ENCODE data around the gene PIBF1.
"Not testable (repeated sequence)": the region's sequence is repeated elsewhere in the genome, so short reads cannot be mapped to it uniquely, and the experiment has no call there.

The PIBF1 gene, protein sequence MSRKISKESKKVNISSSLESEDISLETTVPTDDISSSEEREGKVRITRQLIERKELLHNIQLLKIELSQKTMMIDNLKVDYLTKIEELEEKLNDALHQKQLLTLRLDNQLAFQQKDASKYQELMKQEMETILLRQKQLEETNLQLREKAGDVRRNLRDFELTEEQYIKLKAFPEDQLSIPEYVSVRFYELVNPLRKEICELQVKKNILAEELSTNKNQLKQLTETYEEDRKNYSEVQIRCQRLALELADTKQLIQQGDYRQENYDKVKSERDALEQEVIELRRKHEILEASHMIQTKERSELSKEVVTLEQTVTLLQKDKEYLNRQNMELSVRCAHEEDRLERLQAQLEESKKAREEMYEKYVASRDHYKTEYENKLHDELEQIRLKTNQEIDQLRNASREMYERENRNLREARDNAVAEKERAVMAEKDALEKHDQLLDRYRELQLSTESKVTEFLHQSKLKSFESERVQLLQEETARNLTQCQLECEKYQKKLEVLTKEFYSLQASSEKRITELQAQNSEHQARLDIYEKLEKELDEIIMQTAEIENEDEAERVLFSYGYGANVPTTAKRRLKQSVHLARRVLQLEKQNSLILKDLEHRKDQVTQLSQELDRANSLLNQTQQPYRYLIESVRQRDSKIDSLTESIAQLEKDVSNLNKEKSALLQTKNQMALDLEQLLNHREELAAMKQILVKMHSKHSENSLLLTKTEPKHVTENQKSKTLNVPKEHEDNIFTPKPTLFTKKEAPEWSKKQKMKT

DNA sequence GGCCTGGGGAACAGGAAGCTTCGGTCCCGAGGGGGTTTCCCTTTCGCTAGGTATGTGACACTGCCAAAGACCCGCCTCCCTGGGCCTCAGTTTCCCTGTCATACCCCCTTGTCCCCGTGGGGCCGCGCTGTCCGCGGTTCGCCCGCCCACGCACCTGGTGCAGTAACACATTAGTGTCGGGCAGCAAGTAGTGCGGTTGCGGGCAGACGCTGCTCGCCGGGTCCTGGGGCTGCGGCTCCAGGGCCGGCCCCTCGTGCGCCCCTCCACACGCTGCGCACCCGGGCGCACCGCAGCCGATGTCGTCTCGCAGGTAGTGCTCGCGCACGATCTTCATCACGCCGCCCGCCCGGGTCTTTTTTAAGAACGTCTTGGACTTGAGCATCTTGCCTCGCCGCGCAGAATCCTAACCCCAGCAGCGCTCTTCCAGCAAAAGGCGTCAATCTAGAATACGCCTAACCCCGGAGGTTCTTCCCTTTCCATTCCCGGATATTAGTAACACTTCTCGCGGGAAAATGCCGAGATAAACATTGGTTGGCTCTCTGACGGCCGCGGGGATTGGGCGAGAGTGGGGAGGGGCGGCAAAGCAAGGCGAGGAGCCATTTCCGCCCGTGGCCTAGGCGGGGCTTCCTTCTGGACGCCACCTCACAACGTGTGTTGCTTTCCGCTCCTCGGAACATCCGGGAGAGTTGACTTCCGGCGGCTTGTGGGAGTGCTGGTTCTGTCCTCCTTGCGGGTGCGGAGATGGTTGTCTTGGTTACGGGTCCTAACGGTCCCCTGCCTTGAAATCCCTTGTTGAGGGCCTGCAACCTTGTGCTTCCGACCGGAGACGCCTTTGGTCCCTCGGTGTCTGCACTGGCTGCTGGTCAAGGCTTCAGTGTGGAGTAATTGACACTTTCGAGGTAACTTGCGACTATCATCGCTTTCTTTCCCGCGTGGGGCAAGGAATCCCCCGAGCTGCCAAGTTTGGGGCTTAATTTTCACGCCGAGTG is at the start of gene PIBF1, which contains the start of gene DIS3:
Gene PIBF1, plus strand, starts transcription at position 683 of the 989 bp plus-strand sequence. CDS start 1,337 bp downstream, outside the sequence.
Gene DIS3, minus strand, starts transcription at position 450 of the 989 bp plus-strand sequence. Its CDS starts 68 bp downstream, at position 382.
- Mint-ChIP-seq H3K36me3 (peaks cover 77% of the 10 kb centered on the region), H3K27ac (peak within 1 kb of the TSS; percentile 98), H3K9me3 (no peaks in the 10 kb centered on the region), H3K4me3 (peak within 1 kb of the TSS; percentile 96), H3K4me1 (peaks cover 38% of the 10 kb centered on the region)
- ATAC-seq (peak; percentile 98), DNase-seq (ENCODE audit: low spot score in 2 of 2) (peak; percentile 85 to 97)

DNA sequence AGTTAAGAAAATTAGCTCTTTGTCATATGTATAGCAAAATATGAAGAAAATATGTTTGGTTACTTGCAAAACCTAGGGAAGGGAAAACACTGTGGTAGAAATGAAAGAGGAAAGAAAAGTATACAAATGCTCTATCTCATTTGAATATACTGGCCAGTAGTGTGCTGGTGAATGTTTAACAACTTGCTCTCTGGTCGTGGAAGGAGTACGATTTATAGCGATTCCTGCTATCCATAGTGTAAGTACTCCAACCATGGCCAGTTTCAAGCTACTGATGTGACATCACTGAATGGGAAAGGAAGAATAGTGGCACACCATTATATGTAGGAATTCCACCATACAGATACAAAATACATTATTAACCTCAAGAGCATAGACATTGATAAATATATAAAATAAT is 44.9 kb upstream of the PIBF1 start:
- Mint-ChIP-seq H3K36me3 (peaks cover 68% of the 10 kb centered on the region), H3K9me3 (no peaks in the 10 kb centered on the region), H3K4me1 (peaks cover 6% of the 10 kb centered on the region), H3K27ac (no peak overlapping the region), H3K4me3 (no peak overlapping the region)
- DNase-seq (ENCODE audit: low spot score in 2 of 2) (no peak), ATAC-seq (no peak)

DNA sequence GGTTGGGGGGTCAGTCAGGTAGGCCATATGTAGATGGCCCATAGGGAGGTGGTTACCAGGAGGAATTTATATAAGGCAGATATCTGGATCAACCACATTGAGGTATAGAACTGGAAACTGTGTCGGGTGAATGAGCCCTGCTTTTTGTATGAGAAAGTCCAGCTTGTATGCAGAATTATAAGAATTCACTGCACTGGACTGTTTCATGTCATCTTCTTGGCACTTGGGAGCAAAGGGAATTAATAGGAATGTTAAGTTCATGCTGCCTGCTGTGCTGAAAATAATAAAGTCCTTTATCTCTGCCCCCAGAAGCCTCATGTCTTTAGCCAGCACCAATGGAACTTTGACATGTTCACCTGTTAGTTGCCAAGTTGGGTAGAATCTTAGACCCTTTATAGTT is 41.9 kb upstream of the PIBF1 start:
- H3K4me3 Mint-ChIP-seq = no peak overlapping the region

DNA sequence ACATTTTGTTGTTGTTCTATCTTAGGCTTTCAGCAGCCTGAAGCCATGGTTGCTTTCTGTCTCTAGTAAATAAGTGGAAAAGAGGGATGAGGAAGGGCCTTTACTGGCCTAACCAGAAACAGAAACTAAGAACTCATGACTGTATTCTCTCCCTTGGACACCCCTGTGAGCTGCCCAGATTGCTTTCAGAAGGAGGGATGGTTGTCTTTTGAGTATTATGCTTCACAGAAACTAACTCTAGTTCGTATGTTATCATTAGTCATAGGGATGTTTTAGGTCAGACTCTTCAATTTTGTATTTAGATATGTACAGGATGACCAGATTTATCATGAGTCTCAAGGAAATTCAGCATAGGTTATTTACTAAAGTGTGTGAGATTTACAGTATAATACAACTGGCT is 36.7 kb upstream of the PIBF1 start:
- peaks cover 78% of the 10 kb centered on the region for H3K36me3 Mint-ChIP-seq
- H3K4me3 Mint-ChIP-seq = no peak overlapping the region
- ATAC-seq = peak; percentile 86
- no peaks in the 10 kb centered on the region for H3K9me3 Mint-ChIP-seq
- peaks cover 23% of the 10 kb centered on the region for H3K4me1 Mint-ChIP-seq
- H3K27ac Mint-ChIP-seq = no peak overlapping the region
- DNase-seq (ENCODE audit: low spot score in 2 of 2) = no peak

More for the DNA sequence above, 41.9 kb upstream of the PIBF1 start:
- DNase-seq (ENCODE audit: low spot score in 2 of 2) (no peak), ATAC-seq (no peak)
- peak overlapping the region; percentile 4 for H3K27ac Mint-ChIP-seq
- H3K4me1 Mint-ChIP-seq = peaks cover 6% of the 10 kb centered on the region
- H3K9me3 Mint-ChIP-seq = no peaks in the 10 kb centered on the region
- peaks cover 69% of the 10 kb centered on the region for H3K36me3 Mint-ChIP-seq

DNA sequence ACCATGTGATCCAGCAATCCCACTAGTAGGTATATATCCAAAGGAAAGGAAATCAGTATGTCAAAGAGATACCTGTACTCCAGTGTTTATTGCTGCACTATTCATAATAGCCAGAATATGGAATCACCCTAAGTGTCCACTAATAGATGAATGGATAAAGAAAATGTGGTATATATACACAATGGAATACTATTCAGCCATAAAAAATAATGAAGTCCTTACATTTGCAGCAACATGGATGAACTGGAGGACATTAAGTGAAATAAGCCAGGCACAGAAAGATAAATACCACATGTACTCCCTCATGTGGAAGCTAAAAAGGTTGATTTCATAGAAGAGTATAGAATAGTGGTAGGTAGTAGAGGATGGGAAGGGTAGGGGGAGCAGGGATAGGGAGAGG is 30.7 kb upstream of the PIBF1 start:
- DNase-seq (ENCODE audit: low spot score in 2 of 2) = no peak
- no peak overlapping the region for H3K4me3 Mint-ChIP-seq
- peaks cover 98% of the 10 kb centered on the region for H3K36me3 Mint-ChIP-seq
- peaks cover 3% of the 10 kb centered on the region for H3K9me3 Mint-ChIP-seq
- ATAC-seq = no peak
- H3K27ac Mint-ChIP-seq = no peak overlapping the region
- peaks cover 17% of the 10 kb centered on the region for H3K4me1 Mint-ChIP-seq

DNA sequence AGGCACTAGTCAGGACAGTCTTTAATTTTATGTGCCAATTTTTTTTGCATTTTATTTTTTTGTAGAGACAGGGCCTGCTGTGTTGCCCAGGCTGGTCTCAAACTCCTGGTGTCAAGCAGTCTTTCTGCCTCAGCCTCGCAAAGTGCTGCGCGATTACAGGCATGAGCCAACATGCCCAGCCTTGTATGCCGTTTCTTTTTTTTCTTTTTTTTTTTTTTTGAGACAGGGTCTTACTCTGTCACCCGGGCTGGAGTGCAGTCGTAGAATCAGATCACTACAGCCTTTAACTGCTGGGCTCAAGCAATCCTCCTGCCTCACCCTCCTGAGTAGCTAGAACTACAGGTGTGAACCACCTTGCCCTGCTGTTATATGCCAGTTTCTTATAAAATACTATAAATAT is 27.8 kb upstream of the PIBF1 start:
- H3K27ac Mint-ChIP-seq = no peak overlapping the region

DNA sequence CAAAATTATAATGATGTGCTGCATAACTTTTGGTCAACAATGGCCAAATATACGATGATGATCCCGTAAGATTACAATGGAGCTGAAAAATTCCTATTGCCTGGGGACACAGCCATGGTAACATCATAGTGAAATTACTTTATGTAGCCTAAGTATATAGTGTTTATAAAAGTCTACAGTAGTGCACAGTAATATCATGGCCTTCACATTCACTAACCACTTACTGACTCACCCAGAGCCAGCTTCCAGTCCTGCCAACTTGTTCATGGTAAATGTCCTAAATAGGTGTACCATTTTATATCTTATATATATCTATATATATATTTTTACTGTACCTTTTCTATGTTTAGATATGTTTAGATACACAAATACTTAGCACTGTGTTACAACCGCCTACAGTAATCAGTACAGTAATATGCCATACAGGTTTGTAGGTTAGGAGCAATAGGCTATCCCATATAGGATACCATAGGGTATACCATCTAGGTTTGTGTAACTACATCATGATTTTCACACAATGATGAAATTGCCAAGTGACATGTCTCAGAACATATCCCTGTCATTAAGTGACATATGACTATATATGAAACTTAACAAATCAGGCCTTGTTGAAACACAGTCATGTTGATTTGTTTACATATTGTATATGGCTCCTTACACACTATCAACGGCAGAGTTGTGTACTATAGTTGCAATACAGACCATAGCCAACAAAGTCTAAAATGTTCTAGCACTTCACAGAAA is 24.0 kb upstream of the PIBF1 start:
- H3K9me3 Mint-ChIP-seq = no peaks in the 10 kb centered on the region
- H3K4me1 Mint-ChIP-seq = no peaks in the 10 kb centered on the region
- DNase-seq (ENCODE audit: low spot score in 2 of 2) (no peak), ATAC-seq (peak; percentile 65)
- H3K4me3 Mint-ChIP-seq = no peak overlapping the region
- no peak overlapping the region for H3K27ac Mint-ChIP-seq
- H3K36me3 Mint-ChIP-seq = peaks cover 99% of the 10 kb centered on the region

More for the DNA sequence above, 27.8 kb upstream of the PIBF1 start:
- H3K4me3 Mint-ChIP-seq = no peak overlapping the region
- ATAC-seq = no peak
- peaks cover 3% of the 10 kb centered on the region for H3K9me3 Mint-ChIP-seq
- peaks cover 7% of the 10 kb centered on the region for H3K4me1 Mint-ChIP-seq
- H3K36me3 Mint-ChIP-seq = peaks cover 98% of the 10 kb centered on the region
- DNase-seq (ENCODE audit: low spot score in 2 of 2) = no peak

DNA sequence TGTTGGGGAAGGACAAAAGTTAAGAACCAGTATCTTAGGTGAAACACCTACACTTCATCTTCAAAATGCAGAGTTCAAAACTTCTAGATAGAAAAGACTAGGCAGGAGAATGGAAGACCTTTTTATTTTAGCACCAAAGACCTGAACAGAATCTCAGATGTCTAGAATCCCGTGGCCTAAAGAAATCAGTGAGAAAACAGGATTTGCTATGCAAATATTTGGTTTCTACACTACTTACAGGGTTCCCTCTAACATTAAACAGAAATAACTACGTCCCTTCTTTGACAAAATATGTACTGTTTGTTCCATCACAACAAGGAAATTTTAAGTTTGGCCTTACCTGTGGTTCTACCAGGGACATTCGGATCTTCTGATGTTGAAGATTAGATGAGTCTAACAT is 21.7 kb upstream of the PIBF1 start:
- Mint-ChIP-seq H3K36me3 (peaks cover 99% of the 10 kb centered on the region), H3K4me1 (no peaks in the 10 kb centered on the region), H3K9me3 (no peaks in the 10 kb centered on the region), H3K4me3 (no peak overlapping the region), H3K27ac (peak overlapping the region; percentile 37)
- DNase-seq (ENCODE audit: low spot score in 2 of 2) = no peak
- ATAC-seq = no peak

DNA sequence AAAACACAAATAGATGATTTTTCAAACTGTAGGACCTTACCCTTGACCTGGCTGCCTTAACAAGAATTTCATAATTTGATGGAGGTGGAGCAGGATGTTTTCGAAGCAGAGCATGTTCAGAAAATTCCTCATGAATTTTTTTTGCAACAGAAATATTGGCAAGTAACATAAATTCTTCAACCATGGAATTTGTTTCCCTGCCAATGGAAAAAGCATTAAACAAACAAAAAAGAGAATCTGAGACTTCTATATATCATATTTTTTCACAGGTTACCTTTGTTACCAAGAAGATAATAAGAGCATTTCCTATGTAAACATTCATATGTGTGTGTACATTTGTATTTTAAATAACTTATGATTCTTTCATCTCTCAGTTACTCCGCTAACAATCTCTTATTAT is 18.5 kb upstream of the PIBF1 start:
- H3K4me1 Mint-ChIP-seq = no peaks in the 10 kb centered on the region
- H3K4me3 Mint-ChIP-seq = no peak overlapping the region
- no peak for ATAC-seq
- no peaks in the 10 kb centered on the region for H3K9me3 Mint-ChIP-seq
- H3K27ac Mint-ChIP-seq = no peak overlapping the region
- H3K36me3 Mint-ChIP-seq = peaks cover 100% of the 10 kb centered on the region
- DNase-seq (ENCODE audit: low spot score in 2 of 2) = no peak

DNA sequence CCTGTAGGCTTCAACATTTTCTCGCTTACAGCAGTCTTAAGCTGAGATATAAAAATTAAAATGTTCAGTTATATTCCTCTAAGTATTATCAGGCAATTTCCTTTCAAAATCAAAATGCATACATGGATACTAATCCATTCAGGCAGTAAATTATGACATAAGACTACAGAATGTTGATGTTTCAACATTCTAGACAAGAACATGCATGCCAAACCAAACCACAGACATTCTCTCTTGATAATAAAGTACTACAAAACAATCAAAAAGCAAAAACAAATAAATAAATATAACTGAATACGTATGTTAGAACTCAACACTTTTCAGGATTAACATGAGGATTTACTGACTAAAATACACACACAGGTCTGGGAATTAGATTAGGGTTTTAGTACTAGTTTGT is 7.9 kb upstream of the PIBF1 start:
- Mint-ChIP-seq H3K4me3 (no peak overlapping the region), H3K36me3 (peaks cover 99% of the 10 kb centered on the region), H3K9me3 (no peaks in the 10 kb centered on the region), H3K27ac (no peak overlapping the region), H3K4me1 (peaks cover 12% of the 10 kb centered on the region)
- ATAC-seq (no peak), DNase-seq (ENCODE audit: low spot score in 2 of 2) (no peak)

DNA sequence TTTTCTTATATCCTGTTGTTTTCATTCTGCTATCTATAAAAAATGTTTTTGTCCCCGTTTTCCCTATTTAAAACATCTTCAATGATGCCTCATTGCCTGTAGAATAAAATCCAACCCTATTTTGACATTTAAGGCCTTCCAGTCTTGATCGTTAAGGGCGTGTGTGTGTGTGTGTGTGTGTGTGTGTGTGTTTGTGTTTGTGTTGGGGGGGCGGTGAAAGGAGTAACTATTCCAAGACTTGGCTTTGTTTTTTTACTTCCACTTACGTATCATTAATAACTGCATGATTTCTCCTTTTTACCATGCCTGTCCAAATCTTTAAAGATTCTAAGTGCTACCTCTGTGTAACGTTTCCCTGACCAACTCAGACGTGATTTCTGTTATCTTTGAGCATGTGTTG is 784 bp downstream of the PIBF1 start:
- Mint-ChIP-seq H3K4me3 (peak overlapping the region; percentile 96), H3K4me1 (peaks cover 33% of the 10 kb centered on the region), H3K9me3 (no peaks in the 10 kb centered on the region), H3K27ac (peak overlapping the region; percentile 98), H3K36me3 (peaks cover 70% of the 10 kb centered on the region)
- ATAC-seq (no peak), DNase-seq (ENCODE audit: low spot score in 2 of 2) (no peak)

DNA sequence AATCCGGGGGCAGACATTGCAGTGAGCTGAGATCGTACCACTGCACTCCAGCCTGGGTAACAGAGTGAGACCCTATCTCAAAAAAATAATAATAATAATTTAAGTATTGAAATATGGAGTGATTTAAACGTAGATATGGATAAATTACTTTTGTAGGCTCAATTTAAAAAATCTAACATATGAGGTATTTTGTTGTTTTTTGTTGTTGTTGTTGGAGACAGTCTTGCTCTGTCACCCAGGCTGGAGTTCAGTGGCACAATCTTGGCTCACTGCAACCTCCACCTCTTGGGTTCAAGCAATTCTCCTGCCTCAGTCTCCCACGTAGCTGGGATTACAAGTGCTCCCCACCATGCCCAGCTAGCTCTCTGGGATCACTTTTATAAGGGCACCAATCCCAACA is 2.7 kb downstream of the PIBF1 start:
- Mint-ChIP-seq H3K4me1 (peaks cover 27% of the 10 kb centered on the region), H3K36me3 (peaks cover 54% of the 10 kb centered on the region)
- H3K27ac Mint-ChIP-seq; ATAC-seq; DNase-seq (ENCODE audit: low spot score in 2 of 2); H3K4me3 Mint-ChIP-seq; H3K9me3 Mint-ChIP-seq: not testable (repeated sequence)

DNA sequence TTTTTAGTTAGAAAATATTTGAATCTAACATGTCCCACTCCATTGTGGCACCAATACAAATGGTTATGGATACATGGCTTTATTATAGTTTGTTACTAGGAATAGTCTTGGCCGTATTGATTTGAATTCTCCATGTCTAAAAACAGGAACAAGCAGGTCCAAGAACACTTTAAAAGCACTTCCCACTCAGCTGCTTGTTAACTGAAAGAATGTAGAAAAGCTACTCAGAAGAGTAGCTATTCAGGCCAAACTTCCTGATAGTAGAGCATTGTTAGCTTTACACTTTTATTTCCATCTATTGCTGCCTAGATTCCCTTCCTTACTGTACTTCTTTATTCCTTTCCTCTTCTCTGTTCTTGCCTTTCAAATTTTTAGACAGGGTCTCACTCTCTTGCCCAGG is 6.9 kb downstream of the PIBF1 start:
- no peak for DNase-seq (ENCODE audit: low spot score in 2 of 2)
- Mint-ChIP-seq H3K36me3 (peaks cover 54% of the 10 kb centered on the region), H3K9me3 (no peaks in the 10 kb centered on the region), H3K27ac (no peak overlapping the region), H3K4me1 (peaks cover 17% of the 10 kb centered on the region), H3K4me3 (no peak overlapping the region)
- ATAC-seq = no peak

DNA sequence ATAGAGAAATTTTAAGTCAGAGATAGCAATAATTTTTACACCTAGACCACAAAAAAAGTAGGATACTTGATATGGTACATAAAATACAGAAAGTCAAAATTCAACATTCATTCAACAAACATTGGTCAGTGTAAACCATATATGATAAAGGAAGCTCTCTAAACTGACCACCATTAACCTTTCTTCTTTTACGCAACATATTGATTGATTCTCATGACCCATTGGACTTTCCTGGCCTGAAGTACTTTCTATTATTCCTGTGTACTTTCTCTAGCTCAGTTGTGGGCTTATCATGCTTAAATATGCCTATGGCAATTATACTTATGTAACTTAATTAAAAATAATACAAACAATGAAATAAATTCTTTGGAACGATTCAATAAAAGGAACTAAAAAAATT is 10.7 kb downstream of the PIBF1 start:
- DNase-seq (ENCODE audit: low spot score in 2 of 2) (no peak), ATAC-seq (no peak)
- Mint-ChIP-seq H3K27ac (no peak overlapping the region), H3K36me3 (peaks cover 74% of the 10 kb centered on the region), H3K4me3 (no peak overlapping the region), H3K9me3 (no peaks in the 10 kb centered on the region), H3K4me1 (peaks cover 10% of the 10 kb centered on the region)

Measured in stimulated activated effector memory CD8-positive, alpha-beta T cell treated with anti-CD3 and anti-CD28 coated beads, Interleukin-12 subunit alpha, Interleukin-12 subunit beta, amount 100 ng/mL, for 72 hours (primary cell).